HG03439 (cell line): ENCODE measurements around the gene IAH1.

Source experiments
- ATAC-seq: cut with Tn5 transposase; IDR thresholded peaks from one replicate; pipeline ENCODE4 v1.9.1; 2021; ENCODE audit warnings: mild to moderate bottlenecking, moderate library complexity; ENCODE audit not compliant: unreplicated experiment

Gene IAH1

DNA sequence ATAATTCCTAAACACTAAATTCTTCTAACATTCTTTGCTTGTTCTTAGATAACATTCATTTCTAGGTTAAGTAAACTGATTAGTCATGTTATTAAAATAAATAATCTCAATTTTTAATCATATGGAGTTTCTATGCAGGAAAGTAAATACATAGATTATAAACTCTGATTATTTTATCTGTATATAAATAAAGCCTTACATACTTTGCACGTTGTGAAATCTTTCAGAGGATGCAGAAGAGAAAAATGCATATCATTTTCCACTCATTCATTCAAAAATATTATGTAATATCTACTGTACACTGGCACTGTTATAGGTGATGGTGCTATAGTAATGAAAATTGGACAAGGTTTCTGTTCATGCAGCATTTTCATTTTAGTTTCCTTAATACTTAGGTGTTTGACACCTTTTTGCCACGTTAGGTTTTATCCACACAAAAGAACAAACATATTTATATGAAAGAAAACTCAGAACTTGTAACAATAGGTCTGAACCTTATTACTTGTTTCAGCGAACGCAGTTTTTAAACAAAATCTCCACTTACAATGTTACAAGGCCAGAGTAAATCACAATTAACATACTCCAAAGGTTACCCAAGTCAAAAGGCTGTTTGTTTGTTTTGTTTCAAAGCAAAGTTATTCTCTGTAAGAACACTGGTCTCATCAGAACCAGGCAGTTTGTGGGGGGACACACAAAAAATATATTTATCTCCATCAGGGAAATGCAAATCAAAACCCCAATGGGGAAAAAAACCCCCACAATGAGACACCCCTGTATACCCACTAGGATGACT lies 53.8 kb downstream of the IAH1 start:
- no peak for ATAC-seq

- ATAC-seq = no peak
These were observed 58.1 kb downstream of the IAH1 start for GRCh38 chr2:9532421-9532820.

- ATAC-seq = no peak
These were observed 59.3 kb downstream of the IAH1 start for GRCh38 chr2:9533663-9534062.

- ATAC-seq = no peak
These were observed 60.8 kb downstream of the IAH1 start for GRCh38 chr2:9535177-9535576.

GRCh38 chr2:9536504-9536903 lies 62.2 kb downstream of the IAH1 start:
- ATAC-seq = no peak

DNA sequence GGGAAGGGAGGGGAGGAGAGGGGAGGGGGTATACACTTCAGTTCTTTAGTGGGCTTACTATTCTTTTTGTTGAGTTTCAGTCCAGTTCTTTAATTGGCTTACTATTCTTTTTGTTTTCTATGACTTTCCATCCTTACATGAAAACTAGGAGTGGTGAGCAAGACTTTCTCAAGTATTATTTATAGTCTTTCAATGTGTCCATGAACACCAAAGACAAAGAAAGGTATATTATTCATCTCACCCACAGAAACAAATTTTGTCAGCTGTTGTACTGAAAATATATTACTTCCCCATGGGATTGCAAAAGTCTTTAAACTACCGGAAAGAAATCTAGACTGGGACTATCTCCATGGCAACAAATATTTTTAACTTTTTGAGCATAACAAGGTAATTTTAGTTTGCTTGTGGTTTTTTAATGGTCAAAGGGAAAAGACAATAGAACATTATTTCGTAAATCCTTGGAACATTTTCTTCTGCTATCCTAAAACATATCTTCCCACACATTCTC lies 63.7 kb downstream of the IAH1 start:
- no peak for ATAC-seq
